ENCODE results near the gene SORCS3. TPM values are rescaled to one million over a fixed set of nuclear protein-coding genes. Genes with fewer than 3 reads are reported as not detected.

SORCS3 gene
- total RNA-seq, 1 experiment from 2014 or later = 0.05 TPM

- in situ Hi-C loops (cut with HindIII; ENCODE audit: low pct_unique_long_range_greater_than_20kb, low sequenced_read_pairs) = no loop called here
Measured at GRCh38 chr10:105188737-105189462, 547.8 kb downstream of the SORCS3 start.

GRCh38 chr10:105189463-105189800 lies 548.3 kb downstream of the SORCS3 start:
- no peak for DNase-seq (ENCODE audit: low read depth, low spot score)
- in situ Hi-C loops (cut with HindIII; ENCODE audit: low pct_unique_long_range_greater_than_20kb, low sequenced_read_pairs) = no loop called here

More at GRCh38 chr10:105188737-105189462, 547.8 kb downstream of the SORCS3 start:
- DNase-seq (ENCODE audit: low read depth, low spot score) = no peak

- no peak for DNase-seq (ENCODE audit: low read depth, low spot score)
- in situ Hi-C loops (cut with HindIII; ENCODE audit: low pct_unique_long_range_greater_than_20kb, low sequenced_read_pairs) = no loop called here
Measured at GRCh38 chr10:105192146-105192545, 551.1 kb downstream of the SORCS3 start.

- DNase-seq (ENCODE audit: low read depth, low spot score) = no peak
- in situ Hi-C loops (cut with HindIII; ENCODE audit: low pct_unique_long_range_greater_than_20kb, low sequenced_read_pairs) = no loop called here
Measured at GRCh38 chr10:105192861-105193260, 551.8 kb downstream of the SORCS3 start.

- in situ Hi-C loops (cut with HindIII; ENCODE audit: low pct_unique_long_range_greater_than_20kb, low sequenced_read_pairs) = no loop called here
- no peak for DNase-seq (ENCODE audit: low read depth, low spot score)
Measured at GRCh38 chr10:105195831-105196230, 554.7 kb downstream of the SORCS3 start.

- DNase-seq (ENCODE audit: low read depth, low spot score) = no peak
- in situ Hi-C loops (cut with HindIII; ENCODE audit: low pct_unique_long_range_greater_than_20kb, low sequenced_read_pairs) = no loop called here
Measured at GRCh38 chr10:105197598-105198364, 556.7 kb downstream of the SORCS3 start.

- in situ Hi-C loops (cut with HindIII; ENCODE audit: low pct_unique_long_range_greater_than_20kb, low sequenced_read_pairs) = no loop called here
- DNase-seq (ENCODE audit: low read depth, low spot score) = no peak
Measured at GRCh38 chr10:105206616-105207015, 565.5 kb downstream of the SORCS3 start.

- in situ Hi-C loops (cut with HindIII; ENCODE audit: low pct_unique_long_range_greater_than_20kb, low sequenced_read_pairs) = no loop called here
- no peak for DNase-seq (ENCODE audit: low read depth, low spot score)
Measured at GRCh38 chr10:105207476-105207995, 566.4 kb downstream of the SORCS3 start.

GRCh38 chr10:105210546-105210945 lies 569.5 kb downstream of the SORCS3 start:
- in situ Hi-C loops (cut with HindIII; ENCODE audit: low pct_unique_long_range_greater_than_20kb, low sequenced_read_pairs) = no loop called here
- no peak for DNase-seq (ENCODE audit: low read depth, low spot score)

GRCh38 chr10:105237685-105238084 lies 596.6 kb downstream of the SORCS3 start:
- in situ Hi-C loops (cut with HindIII; ENCODE audit: low pct_unique_long_range_greater_than_20kb, low sequenced_read_pairs) = no loop called here

GRCh38 chr10:105239311-105240219 lies 598.5 kb downstream of the SORCS3 start:
- DNase-seq (ENCODE audit: low read depth, low spot score) = no peak
- in situ Hi-C loops (cut with HindIII; ENCODE audit: low pct_unique_long_range_greater_than_20kb, low sequenced_read_pairs) = no loop called here

More at GRCh38 chr10:105237685-105238084, 596.6 kb downstream of the SORCS3 start:
- DNase-seq (ENCODE audit: low read depth, low spot score) = no peak

GRCh38 chr10:105241254-105241653 lies 600.2 kb downstream of the SORCS3 start:
- in situ Hi-C loops (cut with HindIII; ENCODE audit: low pct_unique_long_range_greater_than_20kb, low sequenced_read_pairs) = no loop called here
- DNase-seq (ENCODE audit: low read depth, low spot score) = no peak

GRCh38 chr10:105243381-105243780 lies 602.3 kb downstream of the SORCS3 start:
- in situ Hi-C loops (cut with HindIII; ENCODE audit: low pct_unique_long_range_greater_than_20kb, low sequenced_read_pairs) = no loop called here
- no peak for DNase-seq (ENCODE audit: low read depth, low spot score)

- DNase-seq (ENCODE audit: low read depth, low spot score) = no peak
- in situ Hi-C loops (cut with HindIII; ENCODE audit: low pct_unique_long_range_greater_than_20kb, low sequenced_read_pairs) = no loop called here
Measured at GRCh38 chr10:105243825-105244224, 602.7 kb downstream of the SORCS3 start.

GRCh38 chr10:105247831-105248499 lies 606.9 kb downstream of the SORCS3 start:
- in situ Hi-C loops (cut with HindIII; ENCODE audit: low pct_unique_long_range_greater_than_20kb, low sequenced_read_pairs) = no loop called here
- no peak for DNase-seq (ENCODE audit: low read depth, low spot score)

- in situ Hi-C loops (cut with HindIII; ENCODE audit: low pct_unique_long_range_greater_than_20kb, low sequenced_read_pairs) = no loop called here
Measured at GRCh38 chr10:105252911-105253310, 611.8 kb downstream of the SORCS3 start.

GRCh38 chr10:105253515-105254212 lies 612.6 kb downstream of the SORCS3 start:
- DNase-seq (ENCODE audit: low read depth, low spot score) = no peak
- in situ Hi-C loops (cut with HindIII; ENCODE audit: low pct_unique_long_range_greater_than_20kb, low sequenced_read_pairs) = no loop called here

More at GRCh38 chr10:105252911-105253310, 611.8 kb downstream of the SORCS3 start:
- no peak for DNase-seq (ENCODE audit: low read depth, low spot score)
